H1 (cell line): ENCODE measurements around the gene NMNAT3. TPM values are rescaled to one million over a fixed set of nuclear protein-coding genes. Genes with fewer than 3 reads are reported as not detected.

Experiments
- CTCF ChIA-PET: fragments of 300-600 bp; sonication (Branson Sonifier 250); formaldehyde crosslinking; loops from one replicate; lab custom pipeline; 2021; ENCODE audit not compliant: partially characterized antibody; lab: Charles Lee
- POLR2A ChIA-PET: fragments of 300-600 bp; sonication (Branson Sonifier 250); formaldehyde crosslinking; loops from one replicate; lab custom pipeline; 2021; ENCODE audit warnings: inconsistent platforms; ENCODE audit not compliant: partially characterized antibody; lab: Charles Lee
- DNase-seq, 2 experiments: peaks; one replicate each; pipeline versions ENCODE4 v3.0.0 to v3.0.0-alpha.2; 2010 to 2022; ENCODE audit warnings: low spot score in 2 of 2, low read depth in 1 of 2, mixed read lengths in 1 of 2
- FAIRE-seq: peaks from 2 replicates; lab custom pipeline; 2011; peaks lifted over from hg19 to GRCh38; lab: Jason Lieb, UNC
- H2AFZ ChIP-seq: 2 replicates; pipeline ENCODE4 v1.8.1; 2012; ENCODE audit warnings: low read length, inconsistent platforms
- H2AK5ac ChIP-seq: 2 replicates; pipeline ENCODE4 v1.6.1; 2013; ENCODE audit warnings: low read depth, low read length
- H2BK120ac ChIP-seq: replicated peaks from 2 replicates; pipeline ENCODE3; 2013; ENCODE audit warnings: low read depth, low read length, inconsistent platforms
- H2BK12ac ChIP-seq: 2 replicates; pipeline ENCODE4 v1.6.1; 2013; ENCODE audit warnings: low read depth, low read length
- H2BK15ac ChIP-seq: 2 replicates; pipeline ENCODE4 v1.6.1; 2013; ENCODE audit warnings: low read length
- H2BK20ac ChIP-seq: 2 replicates; pipeline ENCODE4 v1.6.1; 2013; ENCODE audit warnings: low read length
- H2BK5ac ChIP-seq: 2 replicates; pipeline ENCODE4 v1.6.1; 2013; ENCODE audit warnings: low read depth, low read length
- H3K14ac ChIP-seq: 2 replicates; pipeline ENCODE4 v1.6.1; 2013; ENCODE audit warnings: inconsistent platforms; ENCODE audit not compliant: insufficient read length
- H3K18ac ChIP-seq: 2 replicates; pipeline ENCODE4 v1.6.1; 2013; ENCODE audit warnings: low read length; ENCODE audit errors: extremely low read depth
- H3K23ac ChIP-seq: 2 replicates; pipeline ENCODE4 v1.6.1; 2013; ENCODE audit warnings: inconsistent platforms; ENCODE audit not compliant: insufficient read length
- H3K23me2 ChIP-seq: 2 replicates; pipeline ENCODE4 v1.6.1; 2013; ENCODE audit warnings: low read depth, low read length
- H3K27ac ChIP-seq: 2 replicates; pipeline ENCODE4 v1.6.1; 2011; ENCODE audit warnings: low read depth, low read length, inconsistent platforms
- H3K27me3 ChIP-seq, 4 experiments: replicated peaks in 1 of 4; 1 replicate in 1 of 4; 2 replicates in 3 of 4; pipeline versions ENCODE4 v1.6.1 to v1.8.1; 2011 to 2013; ENCODE audit warnings: low read length in 3 of 4, mild to moderate bottlenecking in 3 of 4, inconsistent platforms in 2 of 4, mixed read lengths in 2 of 4, moderate library complexity in 1 of 4; ENCODE audit not compliant: control insufficient read depth in 3 of 4, insufficient read depth in 3 of 4; ENCODE audit errors: extremely low read depth in 1 of 4
- H3K36me3 ChIP-seq, 4 experiments: 2 replicates each; pipeline versions ENCODE4 v1.6.1 to v1.8.1; 2011 to 2013; ENCODE audit warnings: mild to moderate bottlenecking in 4 of 4, low read length in 3 of 4, moderate library complexity in 2 of 4, control low read depth in 1 of 4, inconsistent platforms in 1 of 4; ENCODE audit not compliant: insufficient read depth in 4 of 4, control insufficient read depth in 2 of 4
- H3K4ac ChIP-seq: replicated peaks from 2 replicates; pipeline ENCODE3; 2013; ENCODE audit warnings: low read length, low read depth, mixed read lengths, inconsistent platforms; ENCODE audit not compliant: insufficient read length
- H3K4me1 ChIP-seq, 4 experiments: replicated peaks in 1 of 4; 1 replicate in 1 of 4; 2 replicates in 3 of 4; pipeline versions ENCODE4 v1.6.1 to v1.8.1; 2011 to 2013; ENCODE audit warnings: low read length in 3 of 4, inconsistent platforms in 2 of 4, mixed read lengths in 1 of 4; ENCODE audit not compliant: insufficient read depth in 4 of 4, control insufficient read depth in 3 of 4
- H3K4me2 ChIP-seq, 2 experiments: 2 replicates each; pipeline versions ENCODE4 v1.6.1 to v1.8.1; 2011 to 2013; ENCODE audit warnings: low read depth in 2 of 2, low read length in 2 of 2, control low read depth in 1 of 2, inconsistent platforms in 1 of 2, mild to moderate bottlenecking in 1 of 2; ENCODE audit not compliant: insufficient read depth in 1 of 2
- H3K4me3 ChIP-seq, 4 experiments: fragments of 200-600, 300-600 bp in 1 of 4; sonication (generic), shearing (Covaris generic), sonication (Bioruptor Twin) in 1 of 4; 2 replicates each; pipeline versions ENCODE4 v1.5.1 to v1.8.1; 2011 to 2016; ENCODE audit warnings: low read length in 4 of 4, low read depth in 3 of 4, control low read depth in 2 of 4, inconsistent platforms in 2 of 4, mild to moderate bottlenecking in 2 of 4, mixed read lengths in 1 of 4, moderate library complexity in 1 of 4; ENCODE audit not compliant: insufficient read depth in 2 of 4; ENCODE audit errors: extremely low read depth in 1 of 4
- H3K56ac ChIP-seq: replicated peaks from 2 replicates; pipeline ENCODE3; 2013; ENCODE audit warnings: low read depth, mild to moderate bottlenecking, mixed read lengths, low read length, inconsistent platforms; ENCODE audit not compliant: insufficient read length
- H3K79me1 ChIP-seq: 2 replicates; pipeline ENCODE4 v1.6.1; 2013; ENCODE audit warnings: low read depth, low read length, control low read depth
- H3K79me2 ChIP-seq, 2 experiments: 2 replicates each; pipeline versions ENCODE4 v1.6.1 to v1.8.1; 2012 to 2013; ENCODE audit warnings: low read length in 2 of 2, mild to moderate bottlenecking in 2 of 2, inconsistent platforms in 1 of 2; ENCODE audit not compliant: insufficient read depth in 2 of 2, control insufficient read depth in 1 of 2
- H3K9ac ChIP-seq, 4 experiments: replicated peaks in 1 of 4; 1 replicate in 1 of 4; 2 replicates in 3 of 4; pipeline versions ENCODE4 v1.6.1 to v1.8.1; 2011 to 2013; ENCODE audit warnings: low read depth in 3 of 4, low read length in 3 of 4, control low read depth in 2 of 4, mild to moderate bottlenecking in 2 of 4, moderate library complexity in 2 of 4, inconsistent platforms in 1 of 4; ENCODE audit errors: extremely low read depth in 1 of 4
- H3K9me3 ChIP-seq, 2 experiments: 2 replicates each; pipeline versions ENCODE4 v1.6.1 to v1.8.1; 2012 to 2013; ENCODE audit warnings: mild to moderate bottlenecking in 2 of 2, moderate library complexity in 2 of 2, control low read depth in 1 of 2, inconsistent platforms in 1 of 2, low read depth in 1 of 2, low read length in 1 of 2, mixed read lengths in 1 of 2; ENCODE audit not compliant: insufficient read depth in 2 of 2
- H4K20me1 ChIP-seq, 2 experiments: replicated peaks in 1 of 2; 2 replicates each; pipeline versions ENCODE3 to v1.8.1; 2011 to 2013; ENCODE audit warnings: inconsistent platforms in 2 of 2, low read length in 2 of 2, mild to moderate bottlenecking in 1 of 2; ENCODE audit not compliant: insufficient read depth in 2 of 2, control insufficient read depth in 1 of 2
- H4K5ac ChIP-seq: 2 replicates; pipeline ENCODE4 v1.6.1; 2013; ENCODE audit warnings: low read length, low read depth, mixed read lengths, inconsistent platforms; ENCODE audit not compliant: insufficient read length
- H4K8ac ChIP-seq: 2 replicates; pipeline ENCODE4 v1.8.0; 2013; ENCODE audit warnings: mild to moderate bottlenecking, moderate library complexity, low read length, inconsistent platforms; ENCODE audit not compliant: insufficient read depth; ENCODE audit errors: extremely low read depth
- H4K91ac ChIP-seq: replicated peaks from 2 replicates; pipeline ENCODE3; 2013; ENCODE audit warnings: low read length, mixed read lengths, inconsistent platforms; ENCODE audit not compliant: insufficient read length
- CHD1 ChIP-seq: IDR thresholded peaks from 2 replicates; pipeline ENCODE4 v1.6.1; 2012; ENCODE audit warnings: low read depth, low read length, improper control_type of control experiment
- CREB1 ChIP-seq: IDR thresholded peaks from 2 replicates; pipeline ENCODE4 v1.6.1; 2012; ENCODE audit warnings: inconsistent platforms
- EP300 ChIP-seq, 2 experiments: IDR thresholded peaks; 1 replicate in 1 of 2; 2 replicates in 1 of 2; pipeline ENCODE4 v1.6.1; 2011 to 2012; ENCODE audit warnings: low read depth in 2 of 2, low read length in 2 of 2, mild to moderate bottlenecking in 2 of 2, borderline replicate concordance in 1 of 2, inconsistent platforms in 1 of 2, moderate library complexity in 1 of 2
- EZH2 ChIP-seq: fragments of 200-600 bp; sonication (generic); IDR thresholded peaks from 2 replicates; pipeline ENCODE4 v1.7.1; 2012; ENCODE audit warnings: low read depth, mild to moderate bottlenecking, moderate library complexity, low read length, inconsistent platforms; ENCODE audit not compliant: severe bottlenecking
- KDM4A ChIP-seq: IDR thresholded peaks from one replicate; pipeline ENCODE4 v1.7.1; 2012; ENCODE audit warnings: low read depth, mild to moderate bottlenecking, moderate library complexity, low read length, inconsistent platforms; ENCODE audit not compliant: severe bottlenecking
- RNF2 ChIP-seq: fragments of 200-900, 300-1000 bp; sonication (generic); IDR thresholded peaks from 2 replicates; pipeline ENCODE4 v1.7.1; 2016; ENCODE audit warnings: borderline replicate concordance, low read depth, mild to moderate bottlenecking, antibody characterized with exemption, low read length; ENCODE audit not compliant: poor library complexity, severe bottlenecking; ENCODE audit errors: missing control alignments
- RXRA ChIP-seq: IDR thresholded peaks from 2 replicates; pipeline ENCODE4 v1.6.1; 2011; ENCODE audit warnings: low read depth, mild to moderate bottlenecking, low read length, moderate library complexity; ENCODE audit not compliant: insufficient read depth
- SIX5 ChIP-seq: IDR thresholded peaks from 2 replicates; pipeline ENCODE4 v1.6.1; 2011; ENCODE audit warnings: mild to moderate bottlenecking, low read depth, low read length
- TAF7 ChIP-seq: optimal IDR thresholded peaks from 2 replicates; pipeline ENCODE3; 2011; ENCODE audit warnings: low read depth, mild to moderate bottlenecking, inconsistent platforms, low read length, moderate library complexity, borderline replicate concordance
- TEAD4 ChIP-seq: IDR thresholded peaks from 2 replicates; pipeline ENCODE4 v1.6.1; 2012; ENCODE audit warnings: low read depth, low read length, inconsistent platforms, mixed read lengths
- ZNF274 ChIP-seq: IDR thresholded peaks from 2 replicates; pipeline ENCODE4 v1.7.0; 2012; ENCODE audit warnings: low read length, borderline replicate concordance; ENCODE audit errors: extremely low read depth
- WGBS, 2 experiments: shearing (Covaris generic) in 1 of 2; methylation state at CpG; one replicate each; pipeline versions ENCODE4 v1.1.6 to v1.1.7; 2013 to 2015; ENCODE audit warnings: low lambda C conversion rate in 2 of 2, mixed read lengths in 2 of 2, inconsistent platforms in 1 of 2, low coverage in 1 of 2, missing lambda C conversion rate in 1 of 2; ENCODE audit not compliant: insufficient replicate concordance in 2 of 2, insufficient coverage in 1 of 2, insufficient read length in 1 of 2; ENCODE audit errors: extremely low coverage in 1 of 2, missing lambda C conversion rate in 1 of 2; 5-methylcytosine and 5-hydroxymethylcytosine counted together
- polyA plus RNA-seq, 7 experiments: library from polyadenylated mRNA; depleted of rRNA in 3 of 7; stranded (reverse) in 5 of 7; unstranded in 2 of 7; fragments of >200 nt in 5 of 7; fragments of 200-250 nt in 2 of 7; gene quantifications; 1 replicate in 5 of 7; 2 replicates in 1 of 7; 4 replicates in 1 of 7; pipeline versions ENCODE4 v1.2.1 to v1.2.3, GENCODE V29; 2011 to 2013; ENCODE audit warnings: missing spikeins in 2 of 7, mixed read lengths in 2 of 7
- total RNA-seq: library from RNA; stranded (reverse); fragmentation: NEBNext Ultra II Directional; extraction: Animal tissue kit (Norgen Biotek cat#: 25700); gene quantifications from 2 replicates; pipeline ENCODE4 v1.2.1, GENCODE V29; 2021

NMNAT3 gene
- total and polyA plus RNA-seq, 2 of the 8 experiments (the other 6 are each of a cell fraction or from before 2014, with no cell fraction given) = 4.2 to 4.3 TPM

GRCh38 chr3:139642996-139643395 lies 34.8 kb downstream of the NMNAT3 start:
- Histone ChIP-seq H3K56ac (no peak overlapping the region), H3K9ac (no peak overlapping the region), H4K8ac (no peak overlapping the region), H2BK120ac (no peak overlapping the region), H3K79me1 (no peaks in the 10 kb centered on the region; the same call in 1 of the 2 replicates), H3K4me2 (no peak overlapping the region), H3K27ac (no peak overlapping the region), H3K23me2 (0 out of 2 replicates have a peak, but pooled peaks cover 2% of the 10 kb centered on the region), H2BK12ac (no peak overlapping the region), H3K18ac (no peak overlapping the region), H2BK20ac (no peak overlapping the region), H2BK15ac (no peak overlapping the region), H3K4me1 (no peaks in the 10 kb centered on the region), H3K27me3 (no peaks in the 10 kb centered on the region), H3K36me3 (no peaks in the 10 kb centered on the region), H4K91ac (no peak overlapping the region), H3K9me3 (no peaks in the 10 kb centered on the region), H2BK5ac (no peak overlapping the region), H4K20me1 (peaks cover 0 to 2% of the 10 kb centered on the region in 2 experiments), H3K4ac (no peak overlapping the region), H2AK5ac (no peak overlapping the region), H2AFZ (no peak overlapping the region), H3K4me3 (no peak overlapping the region), H3K23ac (no peak overlapping the region), H3K14ac (no peak overlapping the region), H3K79me2 (no peaks in the 10 kb centered on the region), H4K5ac (no peak overlapping the region)
- DNase-seq (no peak), FAIRE-seq (no peak)
- WGBS, 2 experiments = 85% methylated on average over 2 of the region's 2 CpGs; no CpG with 5 or more reads in 1 of the 2 experiments
- TF ChIP-seq EZH2 = no peak
- TF ChIP-seq KDM4A = no peak
- no peak for TF ChIP-seq EP300 (IDR thresholded peaks at IDR 0.05; ENCODE audit: borderline replicate concordance in 1 of 2, low read depth in 2 of 2, low read length in 2 of 2)
- no peak for TF ChIP-seq CREB1
- TF ChIP-seq CHD1 = no peak
- no peak for TF ChIP-seq RXRA
- TF ChIP-seq SIX5 = no peak
- TF ChIP-seq TAF7 = no peak
- TF ChIP-seq TEAD4 = no peak
- TF ChIP-seq ZNF274 = no peak
- TF ChIP-seq RNF2 = no peak
- ChIA-PET POLR2A (no interaction called here), CTCF (no interaction called here)
